Neutrophil (primary cell): ENCODE results near the gene CFAP61.

ENCODE experiments used
- H3K27ac ChIP-seq: fragments of 200-600 bp; sonication (generic); 2 replicates; pipeline ENCODE4 v1.5.1; 2016; ENCODE audit warnings: mild to moderate bottlenecking, moderate library complexity
- H3K27me3 ChIP-seq: fragments of 200-600 bp; sonication (generic); 2 replicates; pipeline ENCODE4 v1.6.0; 2016; ENCODE audit warnings: mild to moderate bottlenecking
- H3K36me3 ChIP-seq: fragments of 200-600 bp; sonication (generic); 2 replicates; pipeline ENCODE4 v1.5.1; 2017
- H3K4me1 ChIP-seq, 2 experiments: fragments of 200-600 bp in 1 of 2; sonication (generic) in 1 of 2; 1 replicate in 1 of 2; 2 replicates in 1 of 2; pipeline versions ENCODE4 v1.5.1 to v1.6.1; 2013 to 2016; ENCODE audit warnings: low read depth in 1 of 2, low read length in 1 of 2, mild to moderate bottlenecking in 1 of 2, moderate library complexity in 1 of 2; ENCODE audit not compliant: control insufficient read depth in 1 of 2, insufficient read depth in 1 of 2
- H3K4me3 ChIP-seq, 2 experiments: fragments of 200-600 bp in 1 of 2; sonication (generic) in 1 of 2; 1 replicate in 1 of 2; 2 replicates in 1 of 2; pipeline ENCODE4 v1.5.1; 2013 to 2016; ENCODE audit warnings: low read depth in 1 of 2, low read length in 1 of 2, mild to moderate bottlenecking in 1 of 2, moderate library complexity in 1 of 2
- H3K9me3 ChIP-seq: fragments of 200-600 bp; sonication (generic); 2 replicates; pipeline ENCODE4 v1.5.1; 2016
- TF ChIP-seq, protein P1 (sequence below): fragments of 200-600 bp; sonication (generic); IDR thresholded peaks from 2 replicates; pipeline ENCODE4 v1.5.1; 2016; ENCODE audit warnings: antibody characterized with exemption

The CFAP61 gene

DNA sequence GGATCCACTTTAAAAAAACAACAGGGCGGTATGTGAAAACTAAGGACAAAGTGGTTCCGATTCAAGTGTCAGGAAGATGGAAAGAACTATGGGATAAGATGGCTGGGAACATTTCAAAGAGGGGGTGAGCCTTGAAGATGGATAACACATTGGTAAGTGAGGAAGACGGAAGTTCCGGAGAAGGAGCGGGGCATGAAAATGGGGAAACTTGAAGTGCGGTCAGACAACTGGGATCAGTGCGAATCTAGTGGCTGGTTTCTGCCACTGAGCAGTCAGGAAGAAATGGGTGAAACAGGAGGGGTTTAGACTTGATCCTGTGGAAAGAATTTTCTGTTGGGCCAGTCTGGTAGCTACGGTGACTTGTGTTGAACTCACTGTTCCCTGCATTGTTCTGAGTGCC lies 34.0 kb upstream of the CFAP61 start:
- Histone ChIP-seq H3K9me3 (no peaks in the 10 kb centered on the region), H3K27ac (no peak overlapping the region), H3K27me3 (no peaks in the 10 kb centered on the region), H3K4me1 (peaks cover 9 to 19% of the 10 kb centered on the region in 2 experiments), H3K36me3 (peaks cover 6% of the 10 kb centered on the region), H3K4me3 (no peak overlapping the region)
- TF ChIP-seq, protein P1, sequence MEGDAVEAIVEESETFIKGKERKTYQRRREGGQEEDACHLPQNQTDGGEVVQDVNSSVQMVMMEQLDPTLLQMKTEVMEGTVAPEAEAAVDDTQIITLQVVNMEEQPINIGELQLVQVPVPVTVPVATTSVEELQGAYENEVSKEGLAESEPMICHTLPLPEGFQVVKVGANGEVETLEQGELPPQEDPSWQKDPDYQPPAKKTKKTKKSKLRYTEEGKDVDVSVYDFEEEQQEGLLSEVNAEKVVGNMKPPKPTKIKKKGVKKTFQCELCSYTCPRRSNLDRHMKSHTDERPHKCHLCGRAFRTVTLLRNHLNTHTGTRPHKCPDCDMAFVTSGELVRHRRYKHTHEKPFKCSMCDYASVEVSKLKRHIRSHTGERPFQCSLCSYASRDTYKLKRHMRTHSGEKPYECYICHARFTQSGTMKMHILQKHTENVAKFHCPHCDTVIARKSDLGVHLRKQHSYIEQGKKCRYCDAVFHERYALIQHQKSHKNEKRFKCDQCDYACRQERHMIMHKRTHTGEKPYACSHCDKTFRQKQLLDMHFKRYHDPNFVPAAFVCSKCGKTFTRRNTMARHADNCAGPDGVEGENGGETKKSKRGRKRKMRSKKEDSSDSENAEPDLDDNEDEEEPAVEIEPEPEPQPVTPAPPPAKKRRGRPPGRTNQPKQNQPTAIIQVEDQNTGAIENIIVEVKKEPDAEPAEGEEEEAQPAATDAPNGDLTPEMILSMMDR: no peak

DNA sequence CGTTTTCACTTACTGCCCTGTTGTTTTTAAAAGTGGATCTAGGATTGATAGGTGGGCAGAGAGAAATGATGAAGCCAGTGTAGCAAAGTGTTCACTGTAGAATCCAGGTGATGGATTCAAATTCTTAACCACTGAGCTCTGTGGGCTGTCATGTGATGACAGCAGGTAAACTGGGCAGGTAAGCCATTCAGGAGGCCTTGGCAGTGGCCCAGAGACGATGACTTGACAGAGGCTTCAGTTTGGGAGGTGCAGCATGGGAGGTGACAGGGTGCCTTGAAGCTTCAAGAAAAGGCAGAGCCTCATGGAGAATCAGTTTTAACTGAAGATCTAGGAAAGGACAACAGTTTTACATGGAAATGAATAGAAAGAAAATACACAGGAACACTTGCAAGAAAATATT lies 33.2 kb upstream of the CFAP61 start:
- H3K9me3 ChIP-seq: no peaks in the 10 kb centered on the region
- no peaks in the 10 kb centered on the region for H3K27me3 ChIP-seq
- H3K36me3 ChIP-seq: peaks cover 6% of the 10 kb centered on the region
- TF ChIP-seq, protein P1: no peak
- H3K4me3 ChIP-seq: no peak overlapping the region
- no peak overlapping the region for H3K27ac ChIP-seq
- H3K4me1 ChIP-seq: peaks cover 9 to 19% of the 10 kb centered on the region in 2 experiments

DNA sequence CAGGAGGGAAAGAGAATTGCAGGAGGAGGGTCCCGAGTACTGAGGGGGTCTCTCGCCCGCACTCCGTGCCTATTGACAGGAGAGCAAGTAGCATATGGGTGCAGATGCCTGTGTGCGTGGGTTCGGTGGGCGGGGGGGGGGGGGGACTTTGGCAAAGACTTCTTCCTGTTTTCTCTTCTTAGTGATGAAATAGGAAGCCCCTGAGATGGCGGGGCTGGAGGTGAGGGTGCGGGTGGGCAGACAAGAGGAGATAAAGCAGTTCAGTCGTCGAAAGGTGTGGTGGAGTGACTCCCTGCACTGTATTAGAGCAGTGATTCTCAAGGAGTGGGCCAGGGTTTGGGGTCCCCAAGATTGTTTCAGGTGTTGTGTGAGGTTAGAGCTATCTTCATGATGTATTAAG lies 31.4 kb upstream of the CFAP61 start:
- Histone ChIP-seq H3K4me1 (peaks cover 9 to 19% of the 10 kb centered on the region in 2 experiments), H3K27ac (no peak overlapping the region)
- TF ChIP-seq, protein P1: no peak

DNA sequence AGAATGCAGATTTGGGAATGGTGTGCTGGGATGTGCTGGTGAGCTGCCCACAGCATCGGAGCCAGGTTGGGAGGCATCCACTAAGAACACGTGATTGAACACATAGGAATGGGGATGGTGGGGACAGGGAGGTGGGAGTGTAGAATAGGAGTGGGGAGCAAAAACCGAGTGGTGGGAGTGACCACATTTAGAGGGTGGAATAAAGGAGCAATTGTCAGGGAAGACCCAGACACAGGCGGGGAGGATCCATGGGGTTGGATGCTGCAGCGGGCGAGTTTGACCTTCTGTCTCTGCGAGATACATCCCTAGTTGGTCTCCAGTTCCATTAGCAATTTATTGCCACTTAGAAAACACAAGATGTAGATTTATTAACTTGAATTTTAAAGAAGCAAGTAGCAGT lies 30.5 kb upstream of the CFAP61 start:
- TF ChIP-seq, protein P1: no peak
- H3K36me3 ChIP-seq: peaks cover 10% of the 10 kb centered on the region

More for the DNA sequence above, 31.4 kb upstream of the CFAP61 start:
- Histone ChIP-seq H3K4me3 (no peak overlapping the region), H3K9me3 (no peaks in the 10 kb centered on the region), H3K36me3 (peaks cover 6% of the 10 kb centered on the region), H3K27me3 (no peaks in the 10 kb centered on the region)

DNA sequence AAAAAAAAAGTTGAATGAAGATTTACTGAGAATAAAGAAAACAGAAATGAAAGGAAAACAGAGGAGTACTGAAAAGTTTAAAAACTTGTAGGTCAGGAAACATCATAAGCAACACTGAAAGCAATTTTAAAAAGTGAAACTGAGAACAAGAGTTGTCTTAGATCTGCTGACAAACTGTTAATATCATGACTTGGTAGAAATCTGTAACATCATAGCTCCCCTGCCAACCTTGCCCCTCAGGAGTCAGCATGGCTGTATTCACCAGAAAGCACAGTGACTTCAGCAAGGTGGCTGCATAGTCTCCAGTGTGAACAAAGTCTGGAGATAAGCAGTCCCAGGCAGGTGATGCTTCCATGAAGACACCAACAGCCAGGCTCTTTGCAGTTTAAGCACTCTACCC lies 29.8 kb upstream of the CFAP61 start:
- Histone ChIP-seq H3K27me3 (no peaks in the 10 kb centered on the region), H3K9me3 (no peaks in the 10 kb centered on the region), H3K4me1 (peaks cover 6 to 10% of the 10 kb centered on the region in 2 experiments), H3K36me3 (peaks cover 17% of the 10 kb centered on the region), H3K27ac (no peak overlapping the region), H3K4me3 (no peak overlapping the region)
- TF ChIP-seq, protein P1: no peak

More for the DNA sequence above, 30.5 kb upstream of the CFAP61 start:
- Histone ChIP-seq H3K27me3 (no peaks in the 10 kb centered on the region), H3K4me1 (peaks cover 7 to 14% of the 10 kb centered on the region in 2 experiments), H3K27ac (no peak overlapping the region), H3K9me3 (no peaks in the 10 kb centered on the region), H3K4me3 (no peak overlapping the region)

DNA sequence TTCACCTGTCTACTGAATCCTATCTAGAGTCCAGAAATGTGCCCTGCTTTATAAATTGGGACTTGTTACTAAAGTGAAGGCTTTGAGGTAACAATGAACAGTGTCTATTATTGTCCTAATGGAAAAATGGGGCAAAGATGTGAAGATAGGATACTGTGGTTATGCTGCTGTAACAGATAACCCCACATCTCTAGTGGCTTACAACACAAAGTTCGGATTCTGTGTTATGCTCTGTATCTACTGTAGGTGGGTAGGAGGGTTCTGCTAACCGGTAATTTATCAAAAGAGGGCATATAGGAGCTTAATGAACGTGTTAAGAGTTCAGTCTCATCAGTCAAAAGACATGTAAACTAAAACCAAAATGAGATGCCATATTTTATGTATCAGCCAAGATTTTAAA lies 28.9 kb upstream of the CFAP61 start:
- TF ChIP-seq, protein P1: no peak
- Histone ChIP-seq H3K27ac (no peak overlapping the region), H3K4me1 (peaks cover 0 to 5% of the 10 kb centered on the region in 2 experiments), H3K9me3 (no peaks in the 10 kb centered on the region), H3K27me3 (no peaks in the 10 kb centered on the region), H3K4me3 (no peak overlapping the region), H3K36me3 (peaks cover 26% of the 10 kb centered on the region)
